IPS-NIHi7 (cell line): Measurements from ENCODE around the gene NDUFS8.

ENCODE experiments used
- DNase-seq: peaks from one replicate; pipeline ENCODE4 v3.0.0; 2012; ENCODE audit warnings: mixed read lengths; ENCODE audit errors: extremely low spot score

The NDUFS8 gene

DNA sequence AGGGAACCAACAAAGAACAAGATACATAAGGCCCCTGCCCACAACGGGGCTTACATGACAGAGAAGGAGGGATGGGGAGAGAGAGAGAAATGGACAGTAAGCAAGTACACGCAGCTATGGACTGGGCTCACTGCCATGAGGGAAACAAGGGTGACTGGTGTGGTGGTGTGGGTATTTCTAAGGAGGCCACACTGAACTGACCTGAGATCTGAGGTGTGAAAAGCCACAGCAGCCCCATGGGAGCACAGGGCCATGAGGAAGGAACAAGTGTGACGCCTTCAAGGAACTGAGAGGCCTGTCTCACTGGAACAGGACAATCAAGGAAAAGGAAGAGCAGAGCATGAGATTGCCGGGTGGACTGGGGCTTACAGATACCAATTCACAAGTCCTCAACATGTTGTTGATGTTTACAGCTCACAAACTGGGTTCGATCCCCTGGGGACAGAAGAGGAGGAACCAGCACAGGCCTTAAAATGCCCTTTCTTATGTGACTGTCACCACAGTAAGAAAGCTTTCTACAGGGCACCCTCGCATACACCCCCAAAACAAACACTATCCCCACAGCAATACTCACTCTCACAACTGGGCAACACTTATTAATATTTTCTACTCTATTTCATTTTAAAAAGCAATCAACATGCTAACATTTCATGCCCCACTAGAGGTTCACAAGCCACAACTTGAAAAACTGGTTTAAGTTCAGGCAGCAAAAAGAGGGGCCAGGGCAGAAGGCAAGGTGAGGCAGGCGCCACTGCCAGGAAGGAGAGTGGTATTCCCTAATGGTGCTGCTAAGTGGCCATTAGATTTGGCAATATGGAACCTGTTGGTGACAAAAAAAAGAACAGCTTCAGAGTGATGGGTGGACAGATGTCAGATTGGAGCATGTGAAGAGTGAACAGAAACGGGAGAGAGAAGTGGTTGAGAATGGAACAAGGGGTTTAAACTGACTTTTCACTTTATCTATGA, 47.4 kb downstream of the NDUFS8 start:
- no peak for DNase-seq

DNA sequence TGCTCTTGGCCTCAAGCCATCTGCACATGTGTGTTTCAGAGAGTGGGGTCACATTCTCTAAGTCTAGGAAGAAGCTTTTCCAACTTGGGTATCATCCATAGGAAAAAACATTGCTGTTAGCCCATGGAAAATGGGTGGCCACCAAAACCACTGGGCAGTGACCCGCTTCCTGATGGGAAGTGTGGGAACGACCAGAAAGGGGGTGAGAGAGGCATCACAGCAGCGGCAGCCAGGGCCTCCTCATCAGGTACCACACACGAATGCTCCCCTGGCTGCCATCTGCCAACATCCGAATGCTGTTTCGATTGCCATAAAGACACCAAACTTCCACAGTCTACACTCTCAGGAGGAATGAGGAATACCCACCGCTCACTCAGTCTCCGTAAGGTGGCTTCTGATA, 50.4 kb downstream of the NDUFS8 start:
- no peak for DNase-seq

DNA sequence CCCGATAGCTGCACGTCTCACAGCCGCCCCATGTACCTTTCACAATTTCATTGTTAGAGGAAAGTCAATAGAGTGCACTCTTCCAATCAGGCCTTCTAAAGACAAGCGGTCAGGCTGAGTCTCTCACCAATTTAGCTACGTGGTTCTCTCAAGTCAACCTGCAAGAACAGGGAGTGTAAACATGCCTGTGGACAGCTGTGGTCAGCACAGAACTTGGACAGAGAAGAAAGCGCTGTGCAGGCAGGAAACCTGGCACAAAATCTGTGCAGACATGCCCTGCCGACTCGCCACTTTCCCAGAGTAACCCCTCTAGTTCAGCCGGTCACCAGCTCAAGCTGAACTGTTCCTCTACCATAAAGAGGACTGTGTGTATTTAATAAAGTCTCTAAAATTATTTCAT, 51.2 kb downstream of the NDUFS8 start:
- no peak for DNase-seq

DNA sequence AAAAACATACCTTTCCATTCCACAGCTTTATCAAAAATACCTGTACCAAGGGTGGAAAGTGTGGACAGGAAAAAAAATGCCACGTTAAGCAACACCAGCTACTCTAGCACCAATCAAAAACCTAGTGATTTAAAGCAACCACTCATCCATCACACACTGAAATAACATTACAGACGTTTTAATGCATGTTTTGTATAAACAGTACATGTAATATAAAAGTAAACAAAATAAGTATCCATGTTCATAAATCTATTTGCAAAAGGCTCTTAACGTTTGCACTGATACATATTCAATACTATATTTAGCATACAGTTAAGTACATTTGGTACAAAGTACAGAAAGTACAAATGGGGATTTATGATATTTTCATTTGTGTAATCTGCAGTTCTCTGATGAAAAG, 52.0 kb downstream of the NDUFS8 start:
- DNase-seq, result no peak

DNA sequence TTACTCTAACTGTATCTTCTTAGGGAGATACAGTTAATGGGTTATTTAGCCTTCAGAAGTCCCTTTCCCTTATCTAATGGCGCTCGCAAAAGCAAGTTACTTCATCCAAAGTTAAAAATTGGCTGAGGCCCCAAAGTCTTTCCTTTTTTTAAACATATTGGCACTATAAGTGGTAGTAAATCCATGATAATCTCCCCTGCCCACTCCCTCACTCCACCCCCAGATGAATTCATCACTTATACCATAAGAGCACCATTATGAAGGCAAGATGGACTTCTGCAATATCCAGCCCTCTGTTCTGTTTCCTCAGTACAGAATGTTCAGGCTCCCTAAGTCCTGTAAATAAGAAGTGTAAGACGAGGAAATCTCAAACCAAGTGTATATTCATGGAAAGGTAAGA, 53.0 kb downstream of the NDUFS8 start:
- no peak for DNase-seq
